AG20443 (cell line): ENCODE measurements around the gene TMEM235.

Source experiments
- DNase-seq: peaks from one replicate; pipeline ENCODE4 v3.0.0; 2012; ENCODE audit warnings: low spot score, mixed read lengths

TMEM235 gene

GRCh38 chr17:78255029-78255656, 23.7 kb downstream of the TMEM235 start:
- DNase-seq, result no peak

- no peak for DNase-seq
These were observed 24.7 kb downstream of the TMEM235 start for GRCh38 chr17:78255953-78256706.

- no peak for DNase-seq
These were observed 25.5 kb downstream of the TMEM235 start for GRCh38 chr17:78256707-78257591.

- DNase-seq, result no peak
These were observed 26.4 kb downstream of the TMEM235 start for GRCh38 chr17:78257810-78258322.

GRCh38 chr17:78258323-78259191, 27.1 kb downstream of the TMEM235 start:
- no peak for DNase-seq

- DNase-seq, result no peak
These were observed 27.7 kb downstream of the TMEM235 start for GRCh38 chr17:78259192-78259554.

GRCh38 chr17:78263063-78263735, 31.8 kb downstream of the TMEM235 start:
- DNase-seq, result no peak

GRCh38 chr17:78263736-78264340, 32.4 kb downstream of the TMEM235 start:
- DNase-seq, result no peak

GRCh38 chr17:78264590-78264989, 33.2 kb downstream of the TMEM235 start:
- DNase-seq, result no peak

- DNase-seq, result no peak
These were observed 33.7 kb downstream of the TMEM235 start for GRCh38 chr17:78265121-78265520.

- DNase-seq, result no peak
These were observed 34.8 kb downstream of the TMEM235 start for GRCh38 chr17:78266231-78266631.

GRCh38 chr17:78266771-78267170, 35.3 kb downstream of the TMEM235 start:
- no peak for DNase-seq

- no peak for DNase-seq
These were observed 36.0 kb downstream of the TMEM235 start for GRCh38 chr17:78267253-78268073.

- no peak for DNase-seq
These were observed 36.9 kb downstream of the TMEM235 start for GRCh38 chr17:78268191-78268874.

- DNase-seq, result no peak
These were observed 37.8 kb downstream of the TMEM235 start for GRCh38 chr17:78268951-78269905.

GRCh38 chr17:78269955-78270381, 38.5 kb downstream of the TMEM235 start:
- no peak for DNase-seq

- DNase-seq, result no peak
These were observed 40.2 kb downstream of the TMEM235 start for GRCh38 chr17:78271419-78272170.
